Measurements from ENCODE around the gene C11orf98. TPM values are rescaled to one million over a fixed set of nuclear protein-coding genes. Genes with fewer than 3 reads are reported as not detected.

The C11orf98 gene
- total and polyA plus RNA-seq, 2 of the 13 experiments (the other 11 are each of a cell fraction or from before 2014, with no cell fraction given): 30.4 to 91.8 TPM

GRCh38 chr11:62665075-62665598, at the start of gene C11orf98, which contains the start of gene CSKMT (continued):
- TF ChIP-seq HNF1B (CRISPR knock-in tag; IDR thresholded peaks at IDR 0.05): peak; percentile 46; the same call in 1 of the 2 replicates
- TF ChIP-seq ATF6 (CRISPR knock-in tag; conservative IDR thresholded peaks at IDR 0.05): peak; percentile 92; the same call in 1 of the 2 replicates
- TF ChIP-seq CENPT (CRISPR knock-in tag; IDR thresholded peaks at IDR 0.05; ENCODE audit: low read depth): no peak
- TF ChIP-seq MIXL1 (CRISPR knock-in tag; IDR thresholded peaks at IDR 0.05): peak; percentile 43; the same call in 1 of the 2 replicates
- no peak for TF ChIP-seq ZNF484 (CRISPR knock-in tag; IDR thresholded peaks at IDR 0.05; ENCODE audit: borderline replicate concordance, low read depth)
- no peak for TF ChIP-seq ZNF326 (CRISPR knock-in tag; IDR thresholded peaks at IDR 0.05; ENCODE audit: borderline replicate concordance)
- TF ChIP-seq XRCC5 (optimal IDR thresholded peaks at IDR 0.05; ENCODE audit: low read length): peak; percentile 28
- no peak for TF ChIP-seq HDAC1 (CRISPR knock-in tag; IDR thresholded peaks at IDR 0.05)
- TF ChIP-seq THRA (CRISPR knock-in tag; IDR thresholded peaks at IDR 0.05; ENCODE audit: borderline replicate concordance): peak; percentile 52
- TF ChIP-seq BRF2 (CRISPR knock-in tag; IDR thresholded peaks at IDR 0.05): peak; percentile 64; the same call in 1 of the 2 replicates
- no peak for TF ChIP-seq SETDB1 (CRISPR knock-in tag; IDR thresholded peaks at IDR 0.05; ENCODE audit: borderline replicate concordance)
- peak; percentile 79 for TF ChIP-seq NFYC (CRISPR knock-in tag; IDR thresholded peaks at IDR 0.05)
- peak; percentile 64; the same call in 1 of the 2 replicates for TF ChIP-seq MAX (IDR thresholded peaks at IDR 0.05)
- TF ChIP-seq HMGXB4 (CRISPR knock-in tag; IDR thresholded peaks at IDR 0.05; ENCODE audit: borderline replicate concordance in 1 of 2, low read depth in 1 of 2): peak; percentile 51 to 85; a peak in 3 of 4 replicates
- TF ChIP-seq ZNF589 (CRISPR knock-in tag; conservative IDR thresholded peaks at IDR 0.05): no peak
- no peak for TF ChIP-seq PLRG1 (conservative IDR thresholded peaks at IDR 0.05)
- no peak for TF ChIP-seq ZNF788 (CRISPR knock-in tag; IDR thresholded peaks at IDR 0.05; ENCODE audit: borderline replicate concordance)
- peak; percentile 82 for TF ChIP-seq ETV5 (CRISPR knock-in tag; IDR thresholded peaks at IDR 0.05; ENCODE audit: borderline replicate concordance)
- TF ChIP-seq PRMT3 (CRISPR knock-in tag; IDR thresholded peaks at IDR 0.05; ENCODE audit: borderline replicate concordance, low read depth): no peak
- TF ChIP-seq ZFAT (CRISPR knock-in tag; conservative IDR thresholded peaks at IDR 0.05): no peak; the same call in 1 of the 2 replicates
- TF ChIP-seq ZNF17 (CRISPR knock-in tag; IDR thresholded peaks at IDR 0.05): no peak
- no peak for TF ChIP-seq ZNF138 (CRISPR knock-in tag; IDR thresholded peaks at IDR 0.05; ENCODE audit: low read depth)

Data from HepG2 (cell line).